Measurements from ENCODE around the gene MARK4. TPM values are rescaled to one million over a fixed set of nuclear protein-coding genes. Genes with fewer than 3 reads are reported as not detected.

The MARK4 gene
- polyA plus RNA-seq, 1 donor (not counting 4 experiments of a cell fraction or from before 2014, with no cell fraction given), result 19.7 TPM

DNA sequence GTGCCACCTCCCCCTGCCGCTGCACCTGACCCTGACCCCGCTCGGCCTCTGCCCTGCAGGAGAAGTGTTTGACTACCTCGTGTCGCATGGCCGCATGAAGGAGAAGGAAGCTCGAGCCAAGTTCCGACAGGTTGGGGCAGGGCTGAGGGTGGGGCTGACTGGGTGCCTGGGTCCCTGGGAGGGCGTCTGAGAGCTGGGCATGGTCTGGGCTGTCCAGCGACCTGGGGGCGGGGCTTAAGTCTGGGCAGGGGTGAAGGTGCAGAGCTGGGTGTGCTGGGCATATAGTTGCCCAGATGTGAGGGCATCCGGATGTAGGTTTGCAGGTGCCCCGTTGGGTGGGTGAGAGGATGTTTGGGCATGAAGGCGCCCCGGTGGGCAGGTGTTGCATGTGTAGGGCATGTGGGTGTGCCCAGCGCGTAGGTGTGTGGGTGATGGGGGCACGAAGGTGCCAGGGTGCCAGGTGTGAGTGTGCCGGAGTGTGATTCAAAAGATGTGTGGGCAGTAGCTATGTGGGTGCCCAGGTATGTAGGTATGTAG is 13.8 kb downstream of the MARK4 start:
- H3K9me3 ChIP-seq (ENCODE audit: control insufficient read depth, low read depth, low read length), result no peaks in the 10 kb centered on the region
- H2AFZ ChIP-seq (ENCODE audit: control insufficient read depth, low read length), result no peak overlapping the region
- no peaks in the 10 kb centered on the region for H3K27me3 ChIP-seq (ENCODE audit: control insufficient read depth, extremely low read depth, insufficient read depth, low read length)
- no peak overlapping the region for H3K4me2 ChIP-seq (ENCODE audit: control insufficient read depth, extremely low read depth, insufficient read depth, low read depth, low read length)
- H3K4me1 ChIP-seq (ENCODE audit: control insufficient read depth, extremely low read depth, insufficient read depth, low read length), result no peaks in the 10 kb centered on the region
- dilution Hi-C loops (cut with MboI; ENCODE audit: extremely low pct_ligation_motif_present, low sequenced_read_pairs), result no loop called here
- no peaks in the 10 kb centered on the region for H4K20me1 ChIP-seq (ENCODE audit: control insufficient read depth, extremely low read depth, insufficient read depth, low read length)
- H3K36me3 ChIP-seq (ENCODE audit: control insufficient read depth in 2 of 2, extremely low read depth in 1 of 2, insufficient read depth in 2 of 2, low read length in 2 of 2), result peaks cover 14 to 27% of the 10 kb centered on the region in 2 experiments
- DNase-seq (ENCODE audit: low read depth, low spot score) (no peak), FAIRE-seq (no peak)
- H3K9ac ChIP-seq (ENCODE audit: control insufficient read depth, extremely low read depth, insufficient read depth, low read length), result no peak overlapping the region
- H3K4me3 ChIP-seq (ENCODE audit: control insufficient read depth in 2 of 3, extremely low read depth in 1 of 3, insufficient read depth in 2 of 3, low read depth in 1 of 3, low read length in 3 of 3), result no peak overlapping the region
- no peak overlapping the region for H3K27ac ChIP-seq (ENCODE audit: control insufficient read depth, insufficient read depth, low read length)
- no peaks in the 10 kb centered on the region for H3K79me2 ChIP-seq (ENCODE audit: control insufficient read depth, insufficient read depth, low read length)
- H3K9me1 ChIP-seq (ENCODE audit: control insufficient read depth, extremely low read depth, insufficient read depth, low read length), result no peaks in the 10 kb centered on the region
- TF ChIP-seq, protein P1, sequence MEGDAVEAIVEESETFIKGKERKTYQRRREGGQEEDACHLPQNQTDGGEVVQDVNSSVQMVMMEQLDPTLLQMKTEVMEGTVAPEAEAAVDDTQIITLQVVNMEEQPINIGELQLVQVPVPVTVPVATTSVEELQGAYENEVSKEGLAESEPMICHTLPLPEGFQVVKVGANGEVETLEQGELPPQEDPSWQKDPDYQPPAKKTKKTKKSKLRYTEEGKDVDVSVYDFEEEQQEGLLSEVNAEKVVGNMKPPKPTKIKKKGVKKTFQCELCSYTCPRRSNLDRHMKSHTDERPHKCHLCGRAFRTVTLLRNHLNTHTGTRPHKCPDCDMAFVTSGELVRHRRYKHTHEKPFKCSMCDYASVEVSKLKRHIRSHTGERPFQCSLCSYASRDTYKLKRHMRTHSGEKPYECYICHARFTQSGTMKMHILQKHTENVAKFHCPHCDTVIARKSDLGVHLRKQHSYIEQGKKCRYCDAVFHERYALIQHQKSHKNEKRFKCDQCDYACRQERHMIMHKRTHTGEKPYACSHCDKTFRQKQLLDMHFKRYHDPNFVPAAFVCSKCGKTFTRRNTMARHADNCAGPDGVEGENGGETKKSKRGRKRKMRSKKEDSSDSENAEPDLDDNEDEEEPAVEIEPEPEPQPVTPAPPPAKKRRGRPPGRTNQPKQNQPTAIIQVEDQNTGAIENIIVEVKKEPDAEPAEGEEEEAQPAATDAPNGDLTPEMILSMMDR (optimal IDR thresholded peaks at IDR 0.05 in 1 of 3, IDR thresholded peaks at IDR 0.05 in 1 of 3, conservative IDR thresholded peaks at IDR 0.05 in 1 of 3; ENCODE audit: extremely low read depth in 1 of 3, insufficient read depth in 2 of 3, low read length in 3 of 3), result no peak
- no peak for TF ChIP-seq EZH2 (IDR thresholded peaks at IDR 0.05; ENCODE audit: low read length)

DNA sequence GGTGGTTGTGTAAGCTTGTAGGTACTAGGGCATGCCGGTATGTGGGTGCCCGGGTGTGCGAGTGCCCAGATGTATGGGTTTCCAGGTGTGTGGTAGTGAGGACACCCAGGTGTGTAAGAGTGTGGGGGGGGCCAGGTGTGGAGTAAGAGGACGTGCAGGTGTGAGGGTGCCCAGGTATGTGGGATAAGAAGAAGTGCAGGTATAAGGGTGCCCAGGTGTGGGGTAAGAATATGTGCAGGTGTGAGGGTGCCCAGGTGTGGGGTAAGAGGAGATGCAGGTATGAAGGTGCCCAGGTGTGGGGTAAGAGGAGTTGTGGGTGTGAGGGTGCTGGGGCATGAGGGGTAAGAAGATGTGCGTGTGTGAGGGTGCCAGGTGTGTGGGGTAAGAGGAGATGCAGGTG is 14.3 kb downstream of the MARK4 start:
- dilution Hi-C loops (cut with MboI; ENCODE audit: extremely low pct_ligation_motif_present, low sequenced_read_pairs), result no loop called here
- DNase-seq (ENCODE audit: low read depth, low spot score), result no peak
- Histone ChIP-seq H4K20me1 (ENCODE audit: control insufficient read depth, extremely low read depth, insufficient read depth, low read length) (no peaks in the 10 kb centered on the region), H3K9ac (ENCODE audit: control insufficient read depth, extremely low read depth, insufficient read depth, low read length) (no peak overlapping the region), H3K36me3 (ENCODE audit: control insufficient read depth in 2 of 2, extremely low read depth in 1 of 2, insufficient read depth in 2 of 2, low read length in 2 of 2) (peaks cover 16 to 27% of the 10 kb centered on the region in 2 experiments), H3K4me3 (ENCODE audit: control insufficient read depth in 2 of 3, extremely low read depth in 1 of 3, insufficient read depth in 2 of 3, low read depth in 1 of 3, low read length in 3 of 3) (no peak overlapping the region), H3K27me3 (ENCODE audit: control insufficient read depth, extremely low read depth, insufficient read depth, low read length) (no peaks in the 10 kb centered on the region), H3K4me2 (ENCODE audit: control insufficient read depth, extremely low read depth, insufficient read depth, low read depth, low read length) (no peak overlapping the region), H3K4me1 (ENCODE audit: control insufficient read depth, extremely low read depth, insufficient read depth, low read length) (no peaks in the 10 kb centered on the region), H2AFZ (ENCODE audit: control insufficient read depth, low read length) (no peak overlapping the region), H3K79me2 (ENCODE audit: control insufficient read depth, insufficient read depth, low read length) (no peaks in the 10 kb centered on the region), H3K27ac (ENCODE audit: control insufficient read depth, insufficient read depth, low read length) (no peak overlapping the region), H3K9me3 (ENCODE audit: control insufficient read depth, low read depth, low read length) (no peaks in the 10 kb centered on the region), H3K9me1 (ENCODE audit: control insufficient read depth, extremely low read depth, insufficient read depth, low read length) (no peaks in the 10 kb centered on the region)
- no peak for TF ChIP-seq EZH2 (IDR thresholded peaks at IDR 0.05; ENCODE audit: low read length)
- TF ChIP-seq, protein P1 (optimal IDR thresholded peaks at IDR 0.05 in 1 of 3, IDR thresholded peaks at IDR 0.05 in 1 of 3, conservative IDR thresholded peaks at IDR 0.05 in 1 of 3; ENCODE audit: extremely low read depth in 1 of 3, insufficient read depth in 2 of 3, low read length in 3 of 3), result no peak
- no peak for FAIRE-seq
